OCI-LY7 (cell line): Measurements from ENCODE around the gene LPP. TPM values are rescaled to one million over a fixed set of nuclear protein-coding genes. Genes with fewer than 3 reads are reported as not detected.

Source experiments
- BruUV-seq: library from RNA; stranded (reverse); fragments of 400-500 nt; replicated peaks from 2 replicates; lab custom pipeline; 2021; lab: Mats Ljungman, UMichigan
- CTCF ChIA-PET: fragments of 300-600 bp; sonication (Branson Sonifier 250); formaldehyde crosslinking; loops from one replicate; lab custom pipeline; 2022; ENCODE audit warnings: antibody characterized with exemption; ENCODE audit not compliant: unreplicated experiment; lab: Charles Lee
- POLR2A ChIA-PET: fragments of 300-600 bp; sonication (Branson Sonifier 250); formaldehyde crosslinking; loops from one replicate; lab custom pipeline; 2022; ENCODE audit warnings: antibody characterized with exemption; lab: Charles Lee
- DNase-seq: peaks from one replicate; pipeline ENCODE4 v3.0.0-alpha.2; 2015; ENCODE audit warnings: low spot score
- H2AFZ ChIP-seq: fragments of 200-600 bp; sonication (generic), shearing (Covaris generic); 2 replicates; pipeline ENCODE4 v1.6.1; 2014; ENCODE audit warnings: mild to moderate bottlenecking, antibody characterized with exemption, low read length, moderate library complexity
- H3K27ac ChIP-seq: fragments of 200-600 bp; sonication (generic); 2 replicates; pipeline ENCODE4 v1.5.1; 2014; ENCODE audit warnings: mixed run types, low read depth, mild to moderate bottlenecking, moderate library complexity, low read length, inconsistent platforms; ENCODE audit not compliant: poor library complexity, severe bottlenecking
- H3K36me3 ChIP-seq: fragments of 200-600 bp; sonication (generic); 2 replicates; pipeline ENCODE4 v1.6.1; 2014; ENCODE audit warnings: mild to moderate bottlenecking, antibody characterized with exemption, low read length, moderate library complexity, mixed read lengths; ENCODE audit not compliant: insufficient read depth
- H3K4me1 ChIP-seq: fragments of 200-600 bp; sonication (generic); 2 replicates; pipeline ENCODE4 v1.5.1; 2014; ENCODE audit warnings: mild to moderate bottlenecking, low read length; ENCODE audit not compliant: insufficient read depth, poor library complexity, severe bottlenecking
- H3K4me2 ChIP-seq: fragments of 200-600 bp; sonication (generic); 2 replicates; pipeline ENCODE4 v1.6.1; 2014; ENCODE audit warnings: mild to moderate bottlenecking, low read length
- H3K4me3 ChIP-seq: fragments of 200-600 bp; sonication (generic); 2 replicates; pipeline ENCODE4 v1.5.1; 2014; ENCODE audit warnings: mild to moderate bottlenecking, low read depth, low read length; ENCODE audit not compliant: poor library complexity, severe bottlenecking
- H3K79me2 ChIP-seq: fragments of 200-600 bp; sonication (generic); 2 replicates; pipeline ENCODE4 v1.6.1; 2016; ENCODE audit warnings: low read depth, mild to moderate bottlenecking, low read length, moderate library complexity, mixed read lengths; ENCODE audit not compliant: insufficient read depth
- H3K9me2 ChIP-seq: fragments of 200-600 bp; sonication (generic); 2 replicates; pipeline ENCODE4 v1.6.1; 2016; ENCODE audit warnings: mild to moderate bottlenecking, low read length, mixed read lengths; ENCODE audit not compliant: insufficient read depth
- H3K9me3 ChIP-seq: fragments of 200-600 bp; sonication (generic); 2 replicates; pipeline ENCODE4 v1.6.1; 2014; ENCODE audit warnings: mild to moderate bottlenecking, mixed run types, low read length, mixed read lengths
- H4K20me1 ChIP-seq: fragments of 200-600 bp; sonication (generic); 2 replicates; pipeline ENCODE4 v1.6.1; 2014; ENCODE audit warnings: mild to moderate bottlenecking, antibody characterized with exemption, low read length, moderate library complexity, mixed read lengths; ENCODE audit not compliant: insufficient read depth
- CTCF ChIP-seq: fragments of 200-600 bp; sonication (generic); conservative IDR thresholded peaks from 2 replicates; pipeline ENCODE4 v1.5.1; 2014; ENCODE audit warnings: mild to moderate bottlenecking, antibody characterized with exemption, low read length, moderate library complexity, mixed read lengths
- EZH2phosphoT487 ChIP-seq: fragments of 200-600 bp; sonication (generic); IDR thresholded peaks from 2 replicates; pipeline ENCODE4 v1.6.1; 2018; ENCODE audit warnings: low read depth, borderline replicate concordance, mild to moderate bottlenecking, mixed run types, antibody characterized with exemption, low read length, moderate library complexity, mixed read lengths
- intact Hi-C: fragments of 100-400 bp; cut with micrococcal nuclease; formaldehyde crosslinking; loops from one replicate; pipeline ENCODE4 v1.10.0; 2022; ENCODE audit not compliant: unreplicated experiment
- total RNA-seq, 2 experiments: library from RNA; depleted of rRNA in 1 of 2; stranded (reverse); fragments of >200 nt in 1 of 2; shearing (Covaris generic) in 1 of 2; gene quantifications; 2 replicates each; pipeline ENCODE4 v1.2.3, GENCODE V29; 2014 to 2022

LPP gene
- total RNA-seq, 2 experiments from 2014 or later: 10.9 to 119 TPM

GRCh38 chr3:188870431-188870830 is 716.5 kb downstream of the LPP start:
- no peaks in the 10 kb centered on the region for H4K20me1 ChIP-seq
- BruUV-seq: no TSS peak
- no peak overlapping the region for H2AFZ ChIP-seq
- no peak overlapping the region for H3K4me2 ChIP-seq
- no peaks in the 10 kb centered on the region for H3K9me2 ChIP-seq
- no peak for TF ChIP-seq EZH2phosphoT487
- no peak for TF ChIP-seq CTCF
- H3K4me3 ChIP-seq: no peak overlapping the region
- CTCF ChIA-PET: no interaction called here
- H3K79me2 ChIP-seq: no peaks in the 10 kb centered on the region
- H3K9me3 ChIP-seq: no peaks in the 10 kb centered on the region
- intact Hi-C loops: no loop called here
- no peaks in the 10 kb centered on the region for H3K4me1 ChIP-seq
- peaks cover 12% of the 10 kb centered on the region; the same call in 1 of the 2 replicates for H3K36me3 ChIP-seq
- no peak overlapping the region for H3K27ac ChIP-seq
- no peak for DNase-seq
- POLR2A ChIA-PET: interaction anchor here (0.6 kb wide), 1 partner anchor 148 kb away, joined by 3 read pairs; no protein-coding TSS in a partner anchor

- POLR2A ChIA-PET: interaction anchor here (0.6 kb wide), 1 partner anchor 58 kb away, joined by 3 read pairs; no protein-coding TSS in a partner anchor
- BruUV-seq: no TSS peak
- Histone ChIP-seq H3K9me2 (no peaks in the 10 kb centered on the region), H2AFZ (no peak overlapping the region), H3K79me2 (no peaks in the 10 kb centered on the region), H3K27ac (no peak overlapping the region), H3K9me3 (no peaks in the 10 kb centered on the region), H3K4me1 (no peaks in the 10 kb centered on the region), H3K4me2 (no peak overlapping the region), H3K36me3 (peaks cover 12% of the 10 kb centered on the region; the same call in 1 of the 2 replicates), H3K4me3 (no peak overlapping the region), H4K20me1 (no peaks in the 10 kb centered on the region)
- no peak for DNase-seq
- CTCF ChIA-PET: no interaction called here
- no peak for TF ChIP-seq CTCF
- TF ChIP-seq EZH2phosphoT487: no peak
- intact Hi-C loops: no loop called here
Observed at GRCh38 chr3:188874576-188874975, 720.6 kb downstream of the LPP start.

- H3K79me2 ChIP-seq: no peaks in the 10 kb centered on the region
- no peak overlapping the region for H2AFZ ChIP-seq
- CTCF ChIA-PET: no interaction called here
- H3K4me2 ChIP-seq: no peak overlapping the region
- no peaks in the 10 kb centered on the region for H3K9me3 ChIP-seq
- no peaks in the 10 kb centered on the region for H3K4me1 ChIP-seq
- peaks cover 12% of the 10 kb centered on the region; the same call in 1 of the 2 replicates for H3K36me3 ChIP-seq
- no peak for DNase-seq
- BruUV-seq: no TSS peak
- no peak overlapping the region for H3K27ac ChIP-seq
- intact Hi-C loops: no loop called here
- POLR2A ChIA-PET: interaction anchor here (0.9 to 1.1 kb wide), 2 partner anchors 11 to 13 kb away, joined by 3 read pairs; no protein-coding TSS in a partner anchor
- no peak overlapping the region for H3K4me3 ChIP-seq
- no peaks in the 10 kb centered on the region for H3K9me2 ChIP-seq
- TF ChIP-seq EZH2phosphoT487 (no peak), CTCF (no peak)
- no peaks in the 10 kb centered on the region for H4K20me1 ChIP-seq
Observed at GRCh38 chr3:188875413-188875812, 721.5 kb downstream of the LPP start.
